Inflammatory macrophage (primary cell): ENCODE data around the gene GRB10.

Experiments
- DNase-seq, 2 donors: peaks; one replicate each; pipeline ENCODE4 v3.0.0-alpha.2; 2020 to 2022

GRB10 gene

GRCh38 chr7:50667789-50668226 is 114.9 kb downstream of the GRB10 start:
- DNase-seq, result no peak

DNA sequence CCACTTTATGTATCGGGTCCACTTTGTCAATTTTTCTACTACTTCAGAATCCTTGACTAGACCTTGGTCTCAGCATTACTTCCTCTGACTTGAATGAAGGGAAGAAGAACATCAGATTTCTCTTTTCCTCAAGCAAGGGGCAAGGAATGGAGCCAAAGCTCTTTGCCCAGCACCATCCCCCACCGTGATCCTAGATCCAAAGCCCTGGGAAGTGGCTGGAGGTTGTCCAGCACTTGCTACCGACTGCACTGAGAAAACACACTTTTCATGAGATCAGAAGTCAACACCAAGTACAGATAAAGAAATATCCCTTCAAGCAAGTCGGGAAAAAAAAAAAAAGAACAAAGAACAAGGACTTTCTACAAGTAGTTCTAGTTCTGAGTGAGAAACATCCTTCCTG is 115.4 kb downstream of the GRB10 start:
- DNase-seq, result no peak

- DNase-seq, result no peak
These were observed 116.6 kb downstream of the GRB10 start for GRCh38 chr7:50666124-50666496.

GRCh38 chr7:50665403-50666123 is 117.1 kb downstream of the GRB10 start:
- DNase-seq, result no peak

- no peak for DNase-seq
These were observed 117.8 kb downstream of the GRB10 start for GRCh38 chr7:50664937-50665336.

GRCh38 chr7:50664461-50664922 is 118.2 kb downstream of the GRB10 start:
- DNase-seq, result no peak

GRCh38 chr7:50663396-50664102 is 119.1 kb downstream of the GRB10 start:
- peak in 1 of 2 donors; percentile 34 for DNase-seq

DNA sequence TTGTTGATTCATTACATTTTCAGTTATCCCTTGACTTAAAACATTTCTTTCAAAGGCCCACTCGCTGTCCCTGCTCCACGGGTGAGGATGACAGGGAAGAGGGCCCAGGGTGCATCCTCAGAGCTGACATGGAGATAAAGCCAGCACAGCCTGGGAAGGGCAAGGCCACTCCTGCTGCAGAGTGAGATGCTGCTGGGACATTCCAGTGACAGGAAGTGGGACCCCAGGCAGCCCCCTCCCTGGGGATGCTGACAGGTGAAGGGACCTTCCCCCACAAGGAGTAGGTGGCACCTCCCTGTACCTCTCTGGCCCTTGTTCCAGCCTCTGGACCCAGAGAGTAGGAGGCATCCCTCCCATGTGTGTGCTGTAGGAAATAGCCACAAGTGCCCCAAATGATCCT is 119.7 kb downstream of the GRB10 start:
- DNase-seq, result no peak

- no peak for DNase-seq
These were observed 120.5 kb downstream of the GRB10 start for GRCh38 chr7:50662041-50662694.

GRCh38 chr7:50661345-50662040 is 121.2 kb downstream of the GRB10 start:
- DNase-seq, result peak; percentile 28 to 53

GRCh38 chr7:50660830-50661175 is 121.9 kb downstream of the GRB10 start:
- DNase-seq, result no peak

DNA sequence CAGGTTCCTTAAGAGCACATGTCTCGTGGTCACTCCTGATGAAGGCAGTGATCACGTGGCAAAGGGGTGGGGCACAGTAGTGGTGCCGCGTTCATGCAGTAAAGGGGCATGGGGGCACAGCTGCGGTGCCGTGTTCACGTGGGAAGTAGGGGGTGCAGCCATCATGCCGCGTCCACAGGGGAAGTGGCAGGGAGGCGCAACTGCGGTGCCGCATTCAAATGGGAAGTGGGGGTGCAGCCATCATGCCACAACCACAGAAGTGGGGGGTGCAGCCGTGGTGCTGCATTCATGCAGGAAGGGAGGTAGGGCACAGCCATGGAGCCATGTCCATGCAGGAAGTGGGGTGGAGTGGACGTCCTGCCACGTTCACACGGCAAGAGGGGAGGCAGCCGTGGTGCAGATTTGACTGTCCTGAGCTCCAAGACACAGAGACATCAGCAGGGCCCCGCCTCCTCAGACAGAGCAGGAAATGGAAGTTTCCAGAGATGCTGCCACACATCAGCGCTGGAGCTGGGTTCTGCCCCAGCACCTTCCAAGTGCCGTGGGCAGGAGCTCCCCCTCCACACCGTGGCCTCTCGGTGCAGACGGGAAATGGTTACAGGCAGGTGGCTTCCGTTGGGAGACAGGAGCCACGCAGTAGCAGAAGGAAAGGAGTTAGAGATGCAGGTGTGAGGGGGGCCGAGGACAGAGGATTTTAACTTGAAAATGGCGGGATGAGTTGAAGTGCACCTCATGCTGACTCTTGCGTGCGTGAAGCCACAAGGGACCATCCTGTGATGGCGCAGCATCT is 122.5 kb downstream of the GRB10 start:
- peak; percentile 71 to 85 for DNase-seq

GRCh38 chr7:50659329-50659965 is 123.2 kb downstream of the GRB10 start:
- no peak for DNase-seq

GRCh38 chr7:50658696-50659095 is 124.0 kb downstream of the GRB10 start:
- DNase-seq, result no peak

GRCh38 chr7:50657912-50658311 is 124.8 kb downstream of the GRB10 start:
- DNase-seq, result no peak

DNA sequence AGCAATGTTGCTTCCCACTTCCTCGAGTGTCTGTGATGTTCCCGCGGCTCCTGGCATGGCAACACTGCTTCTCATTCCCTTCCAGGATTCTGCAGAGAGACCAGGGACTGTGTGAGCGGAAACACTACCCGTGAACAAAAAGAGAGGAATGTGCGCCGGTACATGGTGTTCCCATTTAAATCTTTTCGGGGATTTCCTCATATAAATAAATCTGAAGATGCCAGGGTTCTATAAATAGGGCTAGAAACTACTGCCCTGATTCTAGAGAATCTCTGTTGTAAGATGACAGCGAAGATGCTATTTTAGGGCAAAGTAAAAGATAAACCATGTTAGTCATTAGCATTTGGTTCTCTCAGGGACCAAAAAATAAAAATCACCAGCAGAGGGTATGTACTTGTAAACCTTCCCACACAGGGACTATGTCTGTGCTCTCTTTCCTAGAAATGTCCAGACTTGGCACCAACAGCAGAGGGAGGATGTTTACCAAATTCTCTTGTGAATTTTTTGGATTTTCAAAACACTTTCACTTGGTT is 125.3 kb downstream of the GRB10 start:
- no peak for DNase-seq

DNA sequence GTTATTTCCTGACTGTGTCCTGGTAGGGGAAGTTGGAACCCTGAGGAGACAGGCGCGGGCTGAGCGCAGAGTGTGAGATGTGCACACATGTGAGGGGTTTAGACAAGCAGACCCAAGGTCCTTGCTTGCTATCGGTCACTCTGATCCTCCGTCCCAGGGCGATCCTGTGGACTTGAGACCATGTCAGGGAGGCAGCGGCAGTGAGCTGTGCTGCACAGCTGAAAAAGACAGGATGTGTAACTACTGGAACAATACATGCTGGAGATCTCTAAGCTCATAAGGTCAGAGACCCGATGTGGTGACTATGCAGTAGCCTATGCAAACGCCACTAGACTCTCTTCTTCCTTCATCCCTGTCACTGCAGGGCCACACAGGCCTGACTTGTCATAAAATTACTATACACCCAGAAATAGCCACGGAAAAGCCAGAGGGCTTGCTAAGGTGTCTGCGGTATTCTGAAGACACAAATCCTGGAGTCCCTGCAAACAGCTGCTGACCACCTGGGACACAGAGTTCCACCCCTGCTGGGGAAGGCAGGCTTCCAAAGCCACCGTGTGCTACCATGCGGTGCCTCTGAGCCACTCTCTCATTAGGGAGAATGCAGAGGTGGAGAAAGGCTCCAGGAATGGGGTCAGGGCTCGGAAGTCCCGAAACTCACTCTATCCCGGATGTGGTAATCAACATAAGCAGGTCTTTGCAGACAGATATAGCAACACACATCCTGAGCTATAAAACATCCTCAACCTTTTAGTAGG is 126.4 kb downstream of the GRB10 start:
- peak in 1 of 2 donors; percentile 24 for DNase-seq

GRCh38 chr7:50655490-50655889 is 127.2 kb downstream of the GRB10 start:
- DNase-seq, result no peak

DNA sequence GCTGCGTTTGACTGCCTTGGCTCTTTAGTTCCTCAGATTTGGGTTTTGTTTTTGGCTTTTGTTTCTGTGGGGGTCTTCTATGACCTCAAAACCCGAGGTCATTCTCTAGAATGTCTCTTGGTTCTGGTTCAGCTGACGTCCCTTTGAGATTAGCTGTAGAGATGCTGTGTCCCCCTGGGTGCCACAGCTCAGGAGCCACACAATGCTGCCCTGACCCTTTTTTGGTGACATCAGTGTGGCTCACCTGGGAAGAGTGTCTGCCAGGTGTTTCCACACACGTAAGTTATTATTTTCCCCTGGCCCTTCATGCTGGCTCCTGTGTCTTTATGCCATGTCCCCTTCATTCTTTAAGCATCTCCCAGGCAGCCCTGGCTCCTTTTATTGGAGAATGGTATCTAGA is 127.7 kb downstream of the GRB10 start:
- DNase-seq, result no peak

- no peak for DNase-seq
These were observed 128.7 kb downstream of the GRB10 start for GRCh38 chr7:50653981-50654425.
